ENCODE measurements around the gene LRRC74A.

LRRC74A gene

GRCh38 chr14:76826122-76826521 lies at the start of gene LRRC74A:
LRRC74A (plus strand) TSS chr14:76826408; CDS start chr14:76826698, 290 bp downstream.
- no peaks in the 10 kb centered on the region for H3K9me3 ChIP-seq (ENCODE audit: control insufficient read depth, low read length)
- H3K9ac ChIP-seq (ENCODE audit: low read length): no peak within 1 kb of the TSS
- no peaks in the 10 kb centered on the region for H3K27me3 ChIP-seq (ENCODE audit: control insufficient read depth, insufficient read depth, low read length)
- H3K4me1 ChIP-seq (ENCODE audit: control insufficient read depth, insufficient read depth, low read length): peaks cover 45% of the 10 kb centered on the region
- H3K4me3 ChIP-seq (ENCODE audit: low read length): no peak within 1 kb of the TSS
- no peaks in the 10 kb centered on the region for H3K36me3 ChIP-seq (ENCODE audit: control insufficient read depth, insufficient read depth, low read length)

GRCh38 chr14:76776428-76777251 lies 49.6 kb upstream of the LRRC74A start:
- H3K9me3 ChIP-seq (ENCODE audit: control insufficient read depth, low read length): no peaks in the 10 kb centered on the region
- no peak overlapping the region for H3K4me3 ChIP-seq (ENCODE audit: low read length)
- H3K36me3 ChIP-seq (ENCODE audit: control insufficient read depth, insufficient read depth, low read length): no peaks in the 10 kb centered on the region
- no peaks in the 10 kb centered on the region for H3K27me3 ChIP-seq (ENCODE audit: control insufficient read depth, insufficient read depth, low read length)
- peaks cover 20% of the 10 kb centered on the region for H3K4me1 ChIP-seq (ENCODE audit: control insufficient read depth, insufficient read depth, low read length)
- H3K9ac ChIP-seq (ENCODE audit: low read length): no peak overlapping the region

DNA sequence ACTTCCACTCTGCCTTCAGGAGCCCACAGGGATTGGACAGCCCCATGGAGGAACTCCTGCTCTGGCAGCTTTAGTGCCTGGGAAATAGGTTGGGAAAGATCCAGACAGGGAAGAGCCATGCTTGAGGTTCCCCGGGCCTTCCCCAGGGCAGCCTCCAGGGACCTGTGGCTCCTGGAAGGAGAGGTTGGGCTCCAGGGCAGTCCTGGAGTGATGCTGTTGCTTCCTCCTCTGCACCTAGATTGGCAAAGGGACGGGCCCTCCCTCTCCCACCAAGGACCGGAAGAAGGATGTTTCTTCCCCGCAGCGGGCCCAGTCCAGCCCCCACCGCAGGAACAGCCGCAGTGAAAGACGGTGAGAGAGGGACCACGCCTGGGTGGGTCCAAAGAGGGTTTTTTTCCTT lies 48.5 kb upstream of the LRRC74A start:
- Histone ChIP-seq H3K4me3 (ENCODE audit: low read length) (no peak overlapping the region), H3K27me3 (ENCODE audit: control insufficient read depth, insufficient read depth, low read length) (no peaks in the 10 kb centered on the region), H3K9me3 (ENCODE audit: control insufficient read depth, low read length) (no peaks in the 10 kb centered on the region), H3K4me1 (ENCODE audit: control insufficient read depth, insufficient read depth, low read length) (peaks cover 15% of the 10 kb centered on the region), H3K36me3 (ENCODE audit: control insufficient read depth, insufficient read depth, low read length) (peaks cover 7% of the 10 kb centered on the region), H3K9ac (ENCODE audit: low read length) (no peak overlapping the region)

DNA sequence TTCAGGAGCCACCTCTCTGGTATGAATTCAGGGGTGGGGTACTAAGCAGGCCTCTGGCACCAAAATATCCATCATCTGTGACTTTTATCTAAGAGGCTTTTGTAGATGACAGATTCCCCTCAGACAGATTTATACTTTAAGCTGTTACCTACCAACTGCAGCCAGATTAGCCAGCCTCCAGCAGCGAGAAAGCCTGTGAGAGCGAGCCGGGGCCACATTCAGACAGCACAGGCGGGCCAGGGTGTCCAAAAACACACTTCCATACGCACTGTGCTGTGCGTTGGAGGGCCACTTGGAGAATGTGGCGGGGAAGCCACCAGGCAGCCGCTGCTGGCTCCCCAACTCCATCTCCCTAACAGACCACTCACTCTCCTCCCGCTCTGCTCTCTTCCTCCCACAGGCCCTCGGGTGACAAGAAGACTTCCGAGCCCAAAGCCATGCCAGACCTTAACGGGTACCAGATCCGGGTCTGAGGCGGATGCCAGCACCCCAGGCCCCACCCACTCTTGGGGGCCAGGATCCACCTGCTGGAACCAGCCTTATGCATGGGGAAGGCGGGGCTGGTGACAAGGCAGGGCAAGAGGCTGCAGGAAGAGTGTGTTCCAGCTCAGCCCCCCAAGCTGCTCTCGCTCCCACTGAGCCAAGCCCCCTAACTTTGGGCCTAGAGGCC lies 47.5 kb upstream of the LRRC74A start:
- peaks cover 8% of the 10 kb centered on the region for H3K4me1 ChIP-seq (ENCODE audit: control insufficient read depth, insufficient read depth, low read length)
- H3K4me3 ChIP-seq (ENCODE audit: low read length): no peak overlapping the region
- H3K9me3 ChIP-seq (ENCODE audit: control insufficient read depth, low read length): no peaks in the 10 kb centered on the region
- peaks cover 7% of the 10 kb centered on the region for H3K36me3 ChIP-seq (ENCODE audit: control insufficient read depth, insufficient read depth, low read length)
- no peak overlapping the region for H3K9ac ChIP-seq (ENCODE audit: low read length)
- no peaks in the 10 kb centered on the region for H3K27me3 ChIP-seq (ENCODE audit: control insufficient read depth, insufficient read depth, low read length)

DNA sequence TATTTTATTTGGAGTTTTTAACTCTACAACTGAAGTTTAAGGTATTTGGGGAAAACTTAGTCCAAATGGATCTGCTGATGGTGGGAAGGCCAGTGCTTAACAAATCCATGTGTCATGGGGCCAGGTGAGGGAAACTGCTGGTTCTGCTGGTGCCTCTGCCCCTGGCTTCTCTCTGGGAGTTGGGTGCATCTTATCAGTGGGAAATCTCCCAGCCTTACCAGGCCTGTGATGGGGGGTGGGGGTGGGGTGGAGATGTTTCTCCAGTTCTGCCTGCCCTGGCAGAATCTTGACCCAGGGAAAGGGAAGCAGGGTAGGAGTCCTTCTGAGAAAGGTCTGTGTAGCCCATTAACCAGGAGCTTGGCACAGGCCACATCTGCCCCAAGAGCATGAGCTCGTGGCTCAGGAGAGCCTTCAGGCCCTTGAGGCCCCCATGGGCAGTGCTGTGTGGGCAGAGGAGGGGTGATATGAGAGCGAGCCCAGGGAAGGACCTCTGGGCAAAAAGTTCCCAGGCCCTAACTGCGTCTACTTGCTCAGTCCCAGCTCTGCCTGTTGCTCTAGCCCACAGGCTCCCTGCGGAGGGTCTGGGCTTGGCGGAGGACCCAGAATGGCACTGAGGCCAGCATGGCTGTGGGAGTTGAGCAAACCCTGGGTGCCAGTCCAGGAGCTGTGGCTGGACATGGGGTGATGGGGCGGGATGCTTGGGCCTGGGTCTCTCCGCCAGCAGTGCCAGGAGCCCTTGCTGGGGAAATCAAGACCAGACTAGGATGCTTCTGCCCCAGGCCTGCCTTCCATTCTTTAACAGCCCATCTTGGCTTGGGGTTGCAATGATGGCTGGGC lies 46.8 kb upstream of the LRRC74A start:
- Histone ChIP-seq H3K27me3 (ENCODE audit: control insufficient read depth, insufficient read depth, low read length) (no peaks in the 10 kb centered on the region), H3K4me3 (ENCODE audit: low read length) (no peak overlapping the region), H3K9ac (ENCODE audit: low read length) (no peak overlapping the region), H3K4me1 (ENCODE audit: control insufficient read depth, insufficient read depth, low read length) (no peaks in the 10 kb centered on the region), H3K36me3 (ENCODE audit: control insufficient read depth, insufficient read depth, low read length) (peaks cover 7% of the 10 kb centered on the region), H3K9me3 (ENCODE audit: control insufficient read depth, low read length) (no peaks in the 10 kb centered on the region)

- H3K9me3 ChIP-seq (ENCODE audit: control insufficient read depth, low read length): no peaks in the 10 kb centered on the region
- H3K36me3 ChIP-seq (ENCODE audit: control insufficient read depth, insufficient read depth, low read length): peaks cover 7% of the 10 kb centered on the region
- no peak overlapping the region for H3K9ac ChIP-seq (ENCODE audit: low read length)
- H3K4me3 ChIP-seq (ENCODE audit: low read length): no peak overlapping the region
- H3K4me1 ChIP-seq (ENCODE audit: control insufficient read depth, insufficient read depth, low read length): no peaks in the 10 kb centered on the region
- no peaks in the 10 kb centered on the region for H3K27me3 ChIP-seq (ENCODE audit: control insufficient read depth, insufficient read depth, low read length)
These were observed 46.2 kb upstream of the LRRC74A start for GRCh38 chr14:76780058-76780345.

GRCh38 chr14:76780360-76780759 lies 45.8 kb upstream of the LRRC74A start:
- H3K27me3 ChIP-seq (ENCODE audit: control insufficient read depth, insufficient read depth, low read length): no peaks in the 10 kb centered on the region
- no peaks in the 10 kb centered on the region for H3K9me3 ChIP-seq (ENCODE audit: control insufficient read depth, low read length)
- H3K36me3 ChIP-seq (ENCODE audit: control insufficient read depth, insufficient read depth, low read length): peaks cover 7% of the 10 kb centered on the region
- H3K9ac ChIP-seq (ENCODE audit: low read length): no peak overlapping the region
- H3K4me1 ChIP-seq (ENCODE audit: control insufficient read depth, insufficient read depth, low read length): no peaks in the 10 kb centered on the region
- H3K4me3 ChIP-seq (ENCODE audit: low read length): no peak overlapping the region

DNA sequence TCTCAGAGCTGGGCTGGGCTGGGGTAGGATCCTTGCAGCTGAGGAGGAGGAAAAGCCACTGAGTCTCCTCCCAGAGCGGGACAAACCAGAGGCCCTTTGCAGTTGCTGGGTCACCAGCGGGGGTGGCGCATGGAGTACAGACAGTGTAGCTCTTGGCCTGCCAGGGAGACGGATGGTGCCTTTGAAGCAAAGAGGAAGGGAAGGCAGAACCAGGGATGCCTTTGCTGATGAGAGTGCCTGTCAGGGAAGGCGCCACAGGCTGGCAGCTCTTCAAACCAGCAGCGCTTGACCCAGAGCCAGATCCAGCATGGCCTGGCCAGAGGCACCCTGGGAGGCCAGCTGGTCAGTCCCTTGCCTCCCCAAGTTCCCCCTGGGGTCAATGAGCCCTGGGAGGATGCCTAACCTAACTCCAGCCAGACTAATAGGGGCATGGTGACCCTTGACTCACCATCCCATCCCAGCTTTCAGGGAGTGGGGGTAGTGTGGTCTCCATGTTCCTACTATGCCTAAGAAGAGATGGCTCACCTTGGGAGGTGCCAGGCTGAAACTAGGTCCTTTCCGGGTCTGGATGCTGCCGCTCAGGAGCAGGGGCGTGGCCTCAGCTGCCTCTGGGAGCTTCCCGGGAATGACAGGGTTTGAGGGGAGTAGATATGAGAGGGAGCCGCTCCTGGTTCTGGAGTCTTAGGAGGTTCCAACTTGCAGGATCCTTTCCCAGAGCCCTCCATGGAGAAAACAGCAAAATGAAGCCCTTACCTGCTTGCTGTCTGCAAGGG lies 45.1 kb upstream of the LRRC74A start:
- Histone ChIP-seq H3K4me3 (ENCODE audit: low read length) (no peak overlapping the region), H3K27me3 (ENCODE audit: control insufficient read depth, insufficient read depth, low read length) (no peaks in the 10 kb centered on the region), H3K9ac (ENCODE audit: low read length) (no peak overlapping the region), H3K9me3 (ENCODE audit: control insufficient read depth, low read length) (no peaks in the 10 kb centered on the region), H3K4me1 (ENCODE audit: control insufficient read depth, insufficient read depth, low read length) (no peaks in the 10 kb centered on the region), H3K36me3 (ENCODE audit: control insufficient read depth, insufficient read depth, low read length) (peaks cover 7% of the 10 kb centered on the region)

DNA sequence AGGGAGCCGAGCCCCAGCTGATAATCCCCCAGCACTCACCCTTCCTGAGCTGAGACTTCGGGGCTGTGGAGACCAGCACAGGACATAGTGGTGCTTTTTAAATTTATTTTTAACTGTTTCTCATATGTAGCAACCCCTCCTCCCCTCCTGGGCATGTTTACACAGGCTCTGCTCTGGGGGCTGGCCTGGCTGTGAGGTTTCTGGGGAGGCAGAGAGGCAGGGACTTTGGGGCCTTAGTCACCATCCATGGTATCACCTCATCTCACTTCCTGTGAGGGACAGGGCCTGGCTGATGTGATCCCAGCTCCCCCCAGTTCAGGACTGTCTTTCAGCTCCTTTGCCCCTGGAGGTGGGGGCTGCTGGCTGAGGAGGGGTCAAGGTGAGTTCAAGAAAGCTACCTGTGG lies 44.6 kb upstream of the LRRC74A start:
- H3K9me3 ChIP-seq (ENCODE audit: control insufficient read depth, low read length): no peaks in the 10 kb centered on the region
- no peaks in the 10 kb centered on the region for H3K27me3 ChIP-seq (ENCODE audit: control insufficient read depth, insufficient read depth, low read length)
- no peak overlapping the region for H3K4me3 ChIP-seq (ENCODE audit: low read length)
- no peaks in the 10 kb centered on the region for H3K4me1 ChIP-seq (ENCODE audit: control insufficient read depth, insufficient read depth, low read length)
- no peak overlapping the region for H3K9ac ChIP-seq (ENCODE audit: low read length)
- peaks cover 7% of the 10 kb centered on the region for H3K36me3 ChIP-seq (ENCODE audit: control insufficient read depth, insufficient read depth, low read length)

DNA sequence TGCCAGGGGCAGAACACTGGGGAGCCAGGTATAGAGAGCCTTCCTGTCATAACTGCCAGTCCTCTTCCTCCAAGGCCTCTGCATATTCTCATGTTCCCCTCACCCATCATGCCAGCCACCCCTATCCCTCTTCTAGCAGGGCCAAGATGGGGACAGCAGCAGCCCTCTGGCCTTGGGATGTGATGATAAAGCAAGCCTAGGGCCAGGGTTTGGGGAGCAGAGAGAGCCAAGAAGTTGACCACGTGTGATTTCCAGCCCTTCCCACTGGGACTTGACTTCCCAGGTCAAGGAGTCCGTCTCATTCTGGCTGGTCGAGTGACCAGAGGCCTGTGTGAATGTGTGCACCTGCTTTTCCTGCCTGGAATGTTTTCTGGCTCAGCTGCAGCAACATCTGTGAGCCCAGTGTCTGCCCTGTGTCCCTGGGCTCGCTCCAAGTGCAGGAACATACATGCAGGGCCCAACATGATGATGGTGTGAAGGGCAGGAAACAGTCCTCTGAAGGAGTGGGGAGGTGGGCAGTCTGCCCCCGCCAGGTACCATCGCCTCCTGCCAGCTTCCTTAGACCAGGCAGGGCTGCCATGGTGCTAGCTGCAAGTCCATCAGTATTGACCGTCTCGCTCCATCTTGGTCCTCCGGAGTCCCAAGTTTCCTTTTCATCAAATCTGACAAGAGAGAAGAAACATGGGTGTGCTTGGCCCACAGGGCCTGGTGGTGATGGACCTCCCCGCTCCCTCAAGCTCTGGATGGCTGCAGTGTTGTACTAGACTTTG lies 43.9 kb upstream of the LRRC74A start:
- Histone ChIP-seq H3K36me3 (ENCODE audit: control insufficient read depth, insufficient read depth, low read length) (peaks cover 7% of the 10 kb centered on the region), H3K9ac (ENCODE audit: low read length) (no peak overlapping the region), H3K4me3 (ENCODE audit: low read length) (no peak overlapping the region), H3K9me3 (ENCODE audit: control insufficient read depth, low read length) (no peaks in the 10 kb centered on the region), H3K27me3 (ENCODE audit: control insufficient read depth, insufficient read depth, low read length) (no peaks in the 10 kb centered on the region), H3K4me1 (ENCODE audit: control insufficient read depth, insufficient read depth, low read length) (no peaks in the 10 kb centered on the region)

DNA sequence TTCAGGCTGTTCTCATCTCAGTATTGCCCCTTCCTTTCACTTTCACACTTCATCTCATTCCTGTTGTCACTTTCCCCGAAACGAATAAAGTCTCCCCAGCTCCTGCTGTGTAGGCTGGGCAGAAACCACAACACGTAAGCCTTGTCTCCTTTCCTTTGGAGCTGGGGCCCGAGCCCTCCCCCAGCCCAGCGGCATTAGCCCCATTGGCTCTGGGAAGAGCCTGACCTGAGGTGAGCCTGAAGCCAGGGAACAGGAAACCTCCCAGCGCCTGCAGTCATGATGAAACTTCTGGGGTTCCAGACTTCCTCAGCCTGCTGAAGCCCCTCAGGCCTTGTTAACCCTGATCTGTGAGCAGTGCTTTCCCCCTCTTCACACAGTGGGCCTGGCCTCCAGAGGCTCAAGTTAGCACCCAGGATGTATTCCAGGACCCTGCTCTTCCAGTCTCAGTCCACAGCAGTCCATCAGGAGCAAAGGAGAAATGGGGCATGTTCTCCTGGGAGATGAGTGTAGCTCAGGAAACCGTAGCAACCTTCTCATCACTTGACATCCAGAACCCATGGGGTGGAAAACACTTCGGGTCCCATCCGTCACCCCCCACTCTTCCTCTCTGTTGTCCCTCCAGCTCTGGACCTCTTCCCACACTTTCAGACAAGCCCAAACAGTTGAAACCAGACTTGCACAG lies 43.2 kb upstream of the LRRC74A start:
- no peaks in the 10 kb centered on the region for H3K9me3 ChIP-seq (ENCODE audit: control insufficient read depth, low read length)
- peaks cover 7% of the 10 kb centered on the region for H3K36me3 ChIP-seq (ENCODE audit: control insufficient read depth, insufficient read depth, low read length)
- no peak overlapping the region for H3K4me3 ChIP-seq (ENCODE audit: low read length)
- H3K27me3 ChIP-seq (ENCODE audit: control insufficient read depth, insufficient read depth, low read length): no peaks in the 10 kb centered on the region
- H3K4me1 ChIP-seq (ENCODE audit: control insufficient read depth, insufficient read depth, low read length): no peaks in the 10 kb centered on the region
- H3K9ac ChIP-seq (ENCODE audit: low read length): no peak overlapping the region

All from mucosa of stomach (tissue), 1 donor.